ENCODE data around the gene SMU1.
A peak's percentile ranks its signal among the peaks of the same experiment; 100 is the strongest.

The SMU1 gene

DNA sequence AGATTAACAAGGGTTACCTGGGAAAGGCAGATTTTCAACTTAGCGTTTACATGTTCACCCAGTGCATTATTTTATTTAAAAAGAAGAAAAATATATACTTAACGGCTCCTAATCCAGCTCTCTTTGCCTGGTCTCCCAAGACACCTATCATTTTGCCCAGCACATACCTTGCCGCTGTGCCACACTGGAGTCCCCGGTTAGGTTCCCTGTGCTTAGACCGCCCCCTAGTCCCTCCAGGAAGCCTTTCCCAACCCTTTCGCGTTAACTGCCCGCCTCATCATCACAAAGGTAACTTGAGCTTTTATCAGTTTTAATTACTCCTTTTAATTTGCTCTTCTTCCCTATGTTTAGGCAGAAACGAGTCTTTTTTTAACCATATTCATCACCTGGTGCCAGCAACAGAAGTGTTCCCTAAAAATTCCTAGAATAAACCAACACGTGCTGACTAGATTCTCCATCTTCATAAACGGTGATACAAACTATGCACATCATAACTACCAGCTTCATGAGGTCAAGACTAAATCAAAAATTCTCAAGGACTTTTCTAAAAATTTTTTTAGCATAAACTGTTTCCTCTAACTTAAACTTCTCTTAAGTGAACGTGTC lies 31.7 kb downstream of the SMU1 start:
- peak; percentile 36 for DNase-seq (ENCODE audit: low spot score)

DNA sequence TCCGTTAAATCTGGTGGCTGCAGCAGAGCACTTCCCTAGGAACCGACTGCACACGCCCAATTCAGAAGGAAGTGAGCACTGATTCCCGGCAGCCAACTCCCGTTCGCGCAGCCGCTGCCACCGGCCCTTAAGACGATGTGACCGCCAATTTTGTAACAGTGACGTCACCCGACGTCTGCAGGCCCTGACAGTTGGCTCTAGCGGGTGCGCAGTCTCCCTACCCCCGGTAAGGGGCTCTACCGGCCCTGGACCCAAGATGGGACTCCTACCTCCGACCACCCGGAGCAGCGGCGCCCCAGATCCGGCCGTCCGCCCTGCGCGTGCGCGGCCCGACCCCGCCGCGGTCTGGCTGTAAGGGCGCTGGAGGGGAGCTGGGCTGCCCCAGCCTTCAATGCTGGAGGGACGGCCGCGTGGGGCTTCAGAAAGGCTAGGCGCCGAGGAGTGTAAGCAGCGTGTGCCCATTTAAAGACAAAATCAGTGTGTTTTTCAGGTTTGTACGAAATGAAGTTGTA lies 32.3 kb downstream of the SMU1 start:
- peak; percentile 93 for DNase-seq (ENCODE audit: low spot score)

DNA sequence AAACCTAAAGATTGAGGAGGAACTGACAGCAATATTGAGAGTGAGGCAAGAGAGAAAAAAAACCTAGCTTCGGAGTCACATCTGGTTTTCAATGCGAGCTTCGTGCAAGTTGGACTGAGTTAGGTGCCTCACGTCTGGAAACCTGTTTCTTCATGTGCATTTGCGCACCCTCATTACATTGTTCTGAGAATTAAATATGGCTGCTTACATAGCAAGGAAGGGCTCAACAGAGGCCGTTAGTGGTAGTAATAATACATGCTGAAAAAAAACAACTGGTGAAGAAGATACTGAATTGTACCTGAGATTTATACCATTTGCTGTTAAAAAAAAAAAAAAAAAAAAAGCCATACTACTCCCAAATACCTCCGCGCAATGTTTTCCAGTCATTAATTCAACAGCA lies 32.8 kb downstream of the SMU1 start:
- DNase-seq (ENCODE audit: low spot score) = no peak

DNA sequence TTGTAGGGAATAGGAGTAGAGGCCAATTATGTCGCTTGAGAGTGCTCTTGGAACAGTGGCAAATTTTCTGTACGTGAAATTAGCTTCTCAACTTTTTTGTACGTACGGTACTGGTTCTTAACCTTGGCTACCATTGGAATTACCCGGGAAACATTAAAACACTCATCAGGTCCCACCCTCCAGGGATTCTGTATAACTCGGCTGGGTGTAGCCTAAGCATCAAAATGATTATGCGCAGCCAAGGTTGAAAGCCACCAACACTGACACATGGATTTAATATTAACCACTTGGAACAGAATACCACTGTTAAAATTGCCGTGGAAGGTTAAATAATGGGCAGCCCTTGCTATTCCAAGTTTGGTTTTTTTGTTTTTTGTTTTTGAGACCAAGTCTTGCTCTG lies 34.0 kb downstream of the SMU1 start:
- no peak for DNase-seq (ENCODE audit: low spot score)

DNA sequence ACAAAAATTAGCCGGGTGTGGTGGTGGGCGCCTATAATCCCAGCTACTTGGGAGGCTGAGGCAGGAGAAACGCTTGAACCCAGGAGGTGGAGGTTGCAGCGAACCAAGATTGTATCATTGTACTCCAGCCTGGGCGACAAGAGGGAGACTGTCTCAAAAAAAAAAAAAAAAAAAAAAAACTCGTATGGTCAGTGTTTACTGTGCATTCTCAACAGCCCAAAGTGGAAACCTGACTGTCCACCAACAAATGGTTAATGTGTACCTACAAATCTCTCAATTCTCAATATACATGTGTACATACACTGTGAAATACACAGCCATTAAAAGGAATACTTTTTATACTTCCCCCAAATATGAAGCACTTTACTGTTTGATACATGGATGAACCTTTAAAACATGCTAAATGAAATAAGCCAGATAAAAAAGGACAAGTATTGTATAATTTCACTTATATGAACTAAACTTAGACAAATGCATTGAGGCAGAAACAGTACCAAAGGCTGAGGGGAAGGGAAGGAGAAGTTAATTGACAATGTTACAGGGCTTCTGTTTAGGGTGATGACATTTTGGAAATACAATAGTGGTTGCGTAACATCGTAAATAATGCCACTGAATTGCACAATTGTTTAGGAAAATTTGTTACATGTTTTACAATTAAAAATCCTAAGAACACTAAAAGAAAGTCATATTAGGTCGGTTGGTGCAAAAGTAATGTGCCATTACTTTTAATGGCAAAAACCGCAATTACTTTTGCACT lies 34.9 kb downstream of the SMU1 start:
- DNase-seq (ENCODE audit: low spot score) = no peak

DNA sequence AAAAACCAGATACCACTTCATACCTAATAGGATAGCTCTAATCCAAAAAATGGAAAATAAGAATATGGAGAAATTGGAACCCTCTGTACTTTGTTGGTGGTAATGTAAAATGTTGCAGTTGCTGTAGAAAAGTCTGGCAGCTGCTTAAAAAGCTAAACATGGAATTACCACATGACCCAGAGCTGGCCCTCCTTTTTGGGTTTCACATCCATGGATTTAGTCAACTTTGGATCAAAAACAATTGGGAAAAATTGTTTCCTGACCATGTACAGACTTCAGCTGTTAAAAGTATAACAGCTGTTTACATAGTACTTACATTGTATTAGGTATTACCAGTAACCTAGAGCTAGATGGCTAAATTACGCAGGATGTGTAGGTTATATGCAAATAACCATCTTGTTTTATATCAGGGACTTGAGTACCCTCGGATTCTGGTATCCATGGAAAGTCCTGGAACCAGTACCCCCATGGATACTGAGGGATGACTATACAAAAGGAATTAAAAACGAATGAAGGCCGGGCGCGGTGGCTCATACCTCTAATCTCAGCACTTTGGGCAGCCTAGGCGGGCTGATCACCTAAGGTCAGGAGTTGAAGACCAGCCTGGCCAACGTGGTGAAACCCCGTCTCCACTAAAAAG lies 35.6 kb downstream of the SMU1 start:
- no peak for DNase-seq (ENCODE audit: low spot score)

DNA sequence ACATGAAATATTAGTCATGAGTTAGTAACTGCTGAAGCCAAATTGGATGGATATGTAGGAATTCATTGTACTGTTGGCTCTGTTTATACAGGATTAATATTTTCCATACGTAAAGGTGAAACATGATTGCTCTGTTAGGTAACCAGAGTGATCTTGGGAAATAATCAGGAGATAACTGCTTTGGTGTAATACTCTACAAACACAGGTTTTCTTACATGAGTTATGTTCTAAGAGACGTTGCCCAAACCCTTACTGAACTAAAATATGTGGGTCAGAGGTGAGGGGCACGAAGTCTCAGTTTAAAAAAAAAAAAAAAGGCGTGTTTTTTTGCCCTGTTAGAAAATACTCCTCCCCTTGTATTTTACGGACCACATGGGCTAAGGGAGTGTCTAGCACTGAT lies 43.6 kb downstream of the SMU1 start:
- DNase-seq (ENCODE audit: low spot score) = no peak

DNA sequence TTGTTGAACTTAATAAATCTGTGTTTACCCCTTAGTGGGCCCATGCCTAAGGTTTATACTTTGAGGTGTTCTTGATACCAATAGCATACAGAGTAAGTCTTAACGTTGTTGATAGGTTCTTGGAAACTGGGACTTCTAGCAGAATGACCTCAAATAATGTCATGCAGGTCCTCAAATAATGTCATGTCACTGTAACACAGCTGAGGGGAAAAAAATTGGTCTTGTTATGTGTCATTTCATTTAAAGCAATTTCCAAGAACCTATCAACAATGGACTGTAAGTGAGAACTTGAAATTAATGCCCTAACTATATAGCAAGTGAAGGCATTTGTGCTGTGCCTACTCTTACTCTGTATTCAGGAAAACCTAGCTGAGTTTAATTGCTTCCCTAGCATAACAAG lies 44.2 kb downstream of the SMU1 start:
- no peak for DNase-seq (ENCODE audit: low spot score)

DNA sequence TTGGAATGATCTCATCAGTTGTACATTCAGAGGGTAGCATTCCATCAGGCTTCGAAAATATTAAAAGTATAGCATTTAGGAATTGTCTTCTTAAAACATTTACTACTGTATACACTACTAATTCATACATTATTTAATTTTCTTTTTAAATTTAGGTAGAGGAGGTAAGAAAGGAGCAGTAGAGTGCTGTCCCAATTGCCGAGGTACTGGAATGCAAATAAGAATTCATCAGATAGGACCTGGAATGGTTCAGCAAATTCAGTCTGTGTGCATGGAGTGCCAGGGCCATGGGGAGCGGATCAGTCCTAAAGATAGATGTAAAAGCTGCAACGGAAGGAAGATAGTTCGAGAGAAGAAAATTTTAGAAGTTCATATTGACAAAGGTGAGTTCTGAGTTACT lies 46.2 kb downstream of the SMU1 start:
- no peak for DNase-seq (ENCODE audit: low spot score)

DNA sequence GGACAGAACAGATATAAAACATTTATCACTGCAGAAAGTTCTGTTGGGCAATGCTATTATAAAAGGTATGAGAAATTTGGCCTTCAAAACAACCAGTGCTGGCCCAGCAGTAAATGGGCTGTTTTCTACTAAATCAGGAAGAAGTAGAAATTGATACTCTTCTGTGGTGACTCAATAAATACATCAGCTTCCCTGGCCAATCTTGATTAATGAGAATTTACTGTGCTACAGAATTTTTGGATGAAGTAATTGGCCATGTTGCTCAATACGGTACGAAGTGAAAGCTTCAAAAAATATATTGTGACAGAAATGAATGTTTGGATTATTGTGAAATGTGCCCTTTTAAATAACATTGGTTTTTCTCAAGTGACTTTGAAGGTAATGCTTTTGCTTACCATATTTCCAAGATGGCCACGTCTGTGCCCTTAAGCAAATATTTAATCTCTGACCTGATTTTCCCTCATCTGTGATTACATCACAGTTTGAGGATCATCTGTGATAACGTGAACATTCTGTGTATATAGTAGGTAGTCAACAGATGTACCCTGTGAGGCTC lies 47.2 kb downstream of the SMU1 start:
- no peak for DNase-seq (ENCODE audit: low spot score)

DNA sequence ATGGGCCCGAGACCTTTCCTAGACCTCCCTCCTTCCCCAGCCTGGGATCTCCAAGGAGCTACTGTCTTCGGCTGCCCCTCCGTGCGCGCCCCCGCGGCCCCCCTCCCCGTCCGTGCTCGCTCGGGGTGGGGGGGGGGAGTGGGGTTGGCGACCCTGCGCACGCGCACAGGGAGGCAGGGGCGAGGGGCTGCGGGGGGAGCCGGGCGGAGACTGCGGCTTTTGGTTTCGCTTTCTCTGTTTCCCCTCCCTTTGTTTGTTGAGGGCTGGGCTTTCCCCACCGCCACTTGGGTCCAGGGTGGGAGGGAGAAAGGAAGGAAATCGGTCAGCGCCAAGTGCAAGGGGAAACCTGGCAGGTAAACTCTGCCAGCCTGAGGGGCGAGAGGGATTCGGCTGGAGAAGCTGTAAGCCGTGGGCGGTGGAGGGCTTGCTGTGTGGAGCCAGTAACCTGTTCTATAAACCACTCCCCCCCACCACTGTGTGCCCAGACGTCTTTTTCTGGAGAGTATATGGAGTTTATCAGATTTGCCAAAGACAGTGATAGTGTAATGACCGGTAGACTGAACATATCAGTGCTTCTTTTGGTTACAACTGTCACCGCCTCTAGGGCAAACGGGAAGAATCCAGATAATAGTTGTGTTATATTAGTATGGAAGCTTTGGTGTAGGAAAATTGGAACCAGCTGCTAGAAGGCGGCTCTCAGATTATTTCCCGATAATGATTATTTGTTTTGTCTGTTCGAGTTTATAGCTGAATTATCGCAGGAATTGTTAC lies 50.7 kb downstream of the SMU1 start:
- peak; percentile 55 for DNase-seq (ENCODE audit: low spot score)

DNA sequence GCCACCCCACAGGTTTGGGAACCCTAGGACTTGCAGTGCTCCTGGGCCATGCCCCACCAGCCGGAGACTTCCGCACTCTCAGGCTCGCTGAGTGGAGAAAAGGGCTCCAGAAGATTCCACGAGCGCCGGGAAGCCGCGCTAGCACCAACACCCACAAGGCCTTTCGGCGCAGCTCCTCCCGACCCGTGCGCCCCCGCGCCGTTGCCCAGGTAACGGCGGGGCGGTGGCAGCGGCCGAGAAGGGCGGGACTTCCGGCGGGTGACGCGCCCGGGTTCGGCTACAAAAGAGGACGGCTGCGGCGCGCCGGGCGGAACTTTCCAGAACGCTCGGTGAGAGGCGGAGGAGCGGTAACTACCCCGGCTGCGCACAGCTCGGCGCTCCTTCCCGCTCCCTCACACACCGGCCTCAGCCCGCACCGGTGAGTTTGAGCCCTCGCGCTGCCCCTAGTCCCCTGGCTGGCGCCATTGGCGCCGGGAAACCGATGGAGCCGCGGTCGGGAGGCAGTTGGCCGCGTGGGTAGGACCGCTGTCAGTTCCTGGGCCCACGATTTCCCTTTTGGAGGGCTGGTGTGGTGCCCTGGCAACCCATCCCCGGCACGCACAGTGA lies 51.4 kb downstream of the SMU1 start, which contains the start of gene DNAJA1:
DNAJA1 (plus strand) TSS at position 308 of the 606 bp plus-strand sequence. CDS start 1,212 bp downstream, outside the sequence.
- peak; percentile 97 for DNase-seq (ENCODE audit: low spot score)

DNA sequence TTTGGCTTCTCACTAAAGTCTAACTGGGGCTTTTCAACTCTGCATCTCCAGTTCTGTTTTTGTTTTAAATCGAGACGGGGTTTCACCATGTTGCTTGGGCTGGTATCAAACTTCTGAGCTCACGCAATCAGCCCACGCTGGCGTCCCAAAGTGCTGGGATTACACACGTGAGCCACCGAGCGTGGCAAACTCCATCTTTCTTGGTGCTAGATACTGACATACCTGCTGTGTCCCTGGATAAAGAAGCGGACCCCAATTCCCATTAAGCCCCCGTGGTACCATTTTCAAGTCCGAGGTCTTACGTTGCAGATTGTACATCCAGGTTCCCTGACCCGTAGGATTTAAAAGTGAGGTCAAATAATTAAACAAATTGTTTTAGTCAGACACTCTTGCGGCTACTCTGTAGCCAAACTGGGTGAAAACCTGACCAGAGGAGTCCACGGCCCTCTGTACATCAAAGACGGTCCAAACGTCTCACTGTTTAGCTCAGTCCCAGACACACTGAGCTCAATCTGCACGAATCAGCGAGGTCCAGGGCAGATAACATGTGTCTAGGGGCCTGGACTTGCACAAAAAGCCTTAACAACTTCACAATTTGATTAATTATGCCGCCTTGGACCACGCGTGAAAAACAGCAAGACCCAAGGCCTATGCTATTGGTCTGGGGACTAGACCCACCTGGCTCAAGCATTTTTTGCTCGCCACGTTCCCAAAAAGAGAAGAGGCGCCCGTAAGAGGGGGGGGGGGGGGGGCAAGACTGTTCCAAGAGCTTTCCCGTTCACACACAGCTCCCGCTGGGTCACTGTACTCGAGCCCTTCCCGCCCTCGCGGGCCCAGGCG lies 52.1 kb downstream of the SMU1 start:
- DNase-seq (ENCODE audit: low spot score) = peak; percentile 43

DNA sequence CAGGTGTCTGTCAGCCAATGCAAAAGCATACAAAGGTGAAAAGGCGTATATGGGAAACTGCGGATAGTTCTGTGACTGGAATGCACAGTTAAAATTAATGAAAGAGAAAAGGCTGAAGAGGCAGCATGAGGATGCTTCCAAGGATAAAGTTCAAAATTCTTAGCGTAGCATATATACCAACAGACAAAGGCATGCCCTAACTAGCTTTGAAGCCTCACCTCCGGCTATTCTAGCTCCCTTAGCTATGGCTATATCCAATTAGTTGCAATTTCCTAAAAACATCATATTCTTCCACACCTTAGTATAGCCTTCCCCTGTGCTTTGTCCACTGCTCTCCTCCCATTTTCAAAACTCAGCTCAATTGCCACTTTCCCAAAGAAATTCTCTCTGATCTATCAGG lies 52.8 kb downstream of the SMU1 start:
- DNase-seq (ENCODE audit: low spot score) = no peak

DNA sequence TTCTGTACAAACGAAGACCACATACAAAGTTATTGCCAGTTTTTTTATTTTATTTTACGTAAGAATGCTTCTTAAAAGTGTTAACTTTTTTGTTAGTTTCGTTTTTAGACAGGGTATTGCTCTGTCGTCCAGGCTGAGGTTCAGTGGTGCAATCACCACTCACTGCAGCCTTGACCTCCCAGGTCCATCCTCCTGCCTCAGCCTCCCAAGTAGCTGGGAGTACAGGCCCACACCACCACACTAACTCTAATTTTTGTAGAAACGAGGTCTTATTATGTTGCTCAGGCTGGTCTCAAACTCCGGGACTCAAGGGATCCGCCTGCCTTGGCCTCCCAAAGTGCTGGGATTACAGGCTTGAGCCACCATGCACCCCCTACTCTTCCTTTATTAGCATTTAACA lies 53.7 kb downstream of the SMU1 start:
- no peak for DNase-seq (ENCODE audit: low spot score)

DNA sequence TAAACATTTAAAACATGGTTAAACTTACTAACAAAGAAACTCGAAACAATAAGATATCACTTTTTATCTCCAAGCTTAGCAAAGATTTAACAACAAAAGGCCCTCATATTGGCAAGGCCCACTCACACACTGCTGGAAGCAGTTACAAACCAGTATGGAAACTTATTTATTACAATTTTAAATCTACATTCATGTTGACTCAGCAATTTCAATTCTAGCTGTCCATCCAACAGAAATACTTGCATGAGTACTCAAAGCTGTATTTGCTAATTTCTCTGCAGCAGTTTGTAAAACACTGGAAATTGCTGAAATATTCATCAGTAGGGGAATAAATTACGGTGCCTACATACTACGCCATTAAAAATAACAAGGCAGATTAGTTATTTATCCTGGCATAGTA lies 54.2 kb downstream of the SMU1 start:
- DNase-seq (ENCODE audit: low spot score) = no peak

DNA sequence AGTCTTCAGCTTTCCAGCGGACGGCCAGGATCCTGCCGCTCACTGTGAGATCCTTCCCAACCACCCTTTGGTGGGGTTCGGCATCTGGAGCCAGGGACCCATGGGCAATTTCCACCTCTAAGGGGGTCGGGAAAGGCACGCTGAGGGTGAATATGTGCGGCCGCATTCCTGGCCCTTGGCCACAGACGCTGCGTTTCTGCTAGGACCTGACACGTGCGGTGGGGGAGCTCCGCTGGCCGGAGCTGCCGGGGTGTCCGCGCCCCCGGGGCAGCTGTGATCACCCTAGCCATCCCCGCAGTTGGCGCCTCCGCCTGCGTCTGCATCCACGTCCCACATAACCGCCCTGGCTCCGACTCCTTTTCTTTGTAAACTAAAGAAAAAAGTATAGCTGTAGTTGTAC lies 56.7 kb downstream of the SMU1 start:
- DNase-seq (ENCODE audit: low spot score) = no peak

DNA sequence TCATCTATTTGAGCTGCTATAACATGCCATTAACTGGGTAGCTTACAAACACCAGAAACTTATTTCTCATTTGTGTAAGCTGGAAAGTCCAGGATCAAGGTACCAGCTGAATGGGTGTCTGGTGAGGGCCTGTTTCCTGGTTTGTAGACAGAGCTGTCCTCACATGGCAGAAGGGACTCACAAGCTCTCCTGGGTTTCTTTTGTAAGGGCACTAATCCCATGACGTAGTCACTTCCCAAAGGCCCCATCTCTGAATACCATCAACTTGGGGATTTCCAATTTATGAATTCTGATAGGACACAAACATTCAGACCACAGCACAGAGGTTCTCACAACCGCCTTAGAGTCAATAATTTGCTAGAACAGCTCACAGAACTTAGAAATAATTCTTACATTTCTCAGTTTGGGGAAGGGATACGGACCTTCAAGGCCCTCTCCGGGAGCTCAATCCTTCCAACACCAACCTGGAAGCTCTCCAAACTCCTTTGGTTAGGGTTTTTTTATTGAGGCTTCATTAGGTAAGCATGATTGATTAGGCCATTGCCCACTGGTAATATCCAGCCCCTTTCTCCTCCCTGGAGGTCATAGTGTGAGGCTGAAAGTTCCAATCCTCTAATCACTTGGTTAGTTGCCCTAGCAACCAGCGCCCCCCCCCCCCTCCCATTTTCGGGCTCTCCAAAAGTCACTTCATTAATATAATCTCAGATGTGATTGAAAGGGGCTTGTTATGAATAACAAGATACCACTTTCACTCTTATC lies 59.0 kb downstream of the SMU1 start:
- DNase-seq (ENCODE audit: low spot score) = no peak

DNA sequence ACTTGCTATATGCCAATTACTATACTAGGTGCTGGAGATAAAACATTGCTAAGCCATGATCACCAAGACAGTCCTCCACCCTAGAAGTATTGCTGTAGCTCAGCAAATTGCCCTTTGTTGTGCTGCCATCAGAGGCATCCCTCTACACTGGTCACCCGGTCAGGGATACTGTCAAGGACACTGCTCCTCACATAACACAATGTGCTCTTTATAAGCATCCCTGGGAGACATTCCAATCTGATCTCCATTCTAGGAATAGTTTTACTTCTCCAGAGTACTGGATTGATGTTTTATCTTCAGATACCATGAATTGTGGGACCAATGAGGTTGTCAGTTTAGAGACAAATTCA lies 61.8 kb downstream of the SMU1 start:
- DNase-seq (ENCODE audit: low spot score) = peak; percentile 32
